Measurements from ENCODE around the gene MYO16. TPM values are rescaled to one million over a fixed set of nuclear protein-coding genes. Genes with fewer than 3 reads are reported as not detected.
"Not testable (repeated sequence)": the region's sequence is repeated elsewhere in the genome, so short reads cannot be mapped to it uniquely, and the experiment has no call there.

The MYO16 gene
- total RNA-seq, 1 donor from 2014 or later = 0.20 TPM

DNA sequence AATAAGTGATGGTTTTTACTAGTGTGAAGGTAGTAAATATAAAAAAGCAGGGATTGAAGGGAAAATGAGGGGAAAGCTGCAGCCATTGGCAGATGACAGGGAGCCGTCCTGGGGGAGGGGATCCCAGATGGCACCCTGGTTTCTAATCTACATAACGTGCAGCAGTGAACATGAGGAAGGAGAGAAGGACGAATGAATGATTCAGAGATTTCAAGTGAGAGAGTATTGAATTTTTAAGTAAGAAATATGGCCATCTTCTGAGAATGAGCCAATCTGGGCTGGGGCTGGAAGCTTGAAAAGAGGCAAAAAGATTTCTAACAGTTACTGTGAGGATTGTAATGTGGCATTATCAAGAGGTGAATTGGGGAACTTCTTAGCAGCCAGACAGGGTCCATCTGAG, 414.2 kb downstream of the MYO16 start:
- no peak for DNase-seq (ENCODE audit: low spot score)

DNA sequence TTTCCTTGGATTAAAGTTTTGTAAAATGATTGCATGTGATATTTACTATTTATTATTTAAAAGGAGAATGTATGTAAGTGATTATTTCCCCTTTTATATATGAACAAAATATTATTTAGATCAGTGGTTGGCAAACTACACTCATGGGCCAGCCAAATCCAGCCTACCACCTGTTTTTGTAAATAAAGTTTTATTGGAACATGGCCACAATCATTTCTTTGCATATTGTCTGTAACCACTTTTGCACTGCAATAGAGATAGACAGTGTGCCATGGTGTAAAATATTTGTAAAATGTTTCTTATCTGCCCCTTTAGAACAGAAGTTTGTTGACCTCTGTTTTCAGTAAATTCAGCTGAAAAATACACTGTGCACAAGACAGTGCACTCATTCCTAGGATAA, 426.4 kb downstream of the MYO16 start:
- DNase-seq (ENCODE audit: low spot score) = no peak

DNA sequence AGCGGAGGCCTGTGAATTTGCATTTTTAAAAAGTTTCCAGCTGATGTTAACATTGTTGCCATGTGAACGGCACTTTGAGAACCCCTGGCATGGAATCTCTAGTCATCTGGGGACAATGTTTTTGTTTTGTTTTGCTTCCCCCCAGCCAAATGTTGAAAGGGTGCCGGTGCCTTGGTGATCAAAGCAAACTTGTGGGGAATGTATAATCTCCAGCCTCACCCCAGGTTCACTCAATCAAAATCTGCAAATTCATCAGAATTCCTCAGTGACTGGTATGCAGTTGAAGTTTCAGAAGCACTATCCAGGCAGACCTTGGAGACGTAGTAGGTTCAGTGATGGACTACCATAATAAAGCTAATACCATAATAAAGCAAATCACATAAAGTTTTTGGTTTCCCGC, 428.7 kb downstream of the MYO16 start:
- DNase-seq (ENCODE audit: low spot score) = no peak

DNA sequence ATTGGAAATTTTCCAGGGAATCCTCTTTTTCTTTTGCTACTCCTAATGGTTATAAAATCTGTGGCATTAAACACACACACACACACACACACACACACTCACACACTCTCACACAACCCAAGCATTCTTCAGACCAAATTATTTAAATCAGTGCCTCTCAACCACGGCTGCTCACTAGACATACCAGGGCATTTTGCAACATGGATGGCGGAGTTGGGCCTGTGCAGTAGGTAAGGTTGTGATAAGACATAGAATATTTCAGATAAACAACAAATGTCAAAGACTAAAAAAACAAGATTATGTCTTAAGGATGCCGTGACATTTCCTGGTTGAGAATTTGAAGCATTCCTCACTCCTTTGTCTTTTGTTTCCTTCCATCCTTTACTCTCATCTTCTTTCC, 443.1 kb downstream of the MYO16 start:
- no peak for DNase-seq (ENCODE audit: low spot score)

DNA sequence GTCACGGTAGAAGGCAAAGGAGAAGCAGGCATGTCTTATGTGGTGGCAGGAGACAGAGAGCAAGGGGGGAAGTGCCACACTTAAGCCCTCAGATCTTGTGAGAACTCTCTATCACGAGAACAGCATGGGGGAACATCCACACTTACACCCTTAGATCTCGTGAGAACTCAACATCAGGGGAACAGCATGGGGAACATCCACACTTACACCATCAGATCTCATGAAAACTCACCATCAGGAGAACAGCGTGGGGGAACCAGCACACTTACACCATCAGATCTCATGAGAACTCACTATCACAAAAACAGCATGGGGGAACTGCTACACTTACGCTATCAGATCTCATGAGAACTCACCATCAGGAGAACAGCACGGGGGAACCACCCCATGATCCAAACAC, 445.0 kb downstream of the MYO16 start:
- no peak for DNase-seq (ENCODE audit: low spot score)

DNA sequence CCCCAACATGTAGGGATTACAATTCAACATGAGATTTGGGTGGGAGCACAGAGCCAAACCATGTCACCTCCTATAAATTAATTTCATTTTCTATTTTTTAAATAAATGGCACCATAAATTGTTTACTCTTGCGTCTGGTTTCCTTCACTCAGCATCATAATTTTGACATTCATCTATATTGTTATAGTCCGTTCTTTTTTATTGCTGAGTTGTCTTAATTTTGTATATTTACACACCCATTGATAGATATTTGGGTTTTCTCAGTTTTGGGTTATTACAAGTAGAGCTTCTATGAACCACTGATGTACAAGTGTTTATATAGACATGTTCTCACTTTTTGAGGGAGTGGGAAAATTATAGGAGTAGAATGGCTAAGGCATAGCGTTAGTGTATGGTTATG, 445.4 kb downstream of the MYO16 start:
- no peak for DNase-seq (ENCODE audit: low spot score)

DNA sequence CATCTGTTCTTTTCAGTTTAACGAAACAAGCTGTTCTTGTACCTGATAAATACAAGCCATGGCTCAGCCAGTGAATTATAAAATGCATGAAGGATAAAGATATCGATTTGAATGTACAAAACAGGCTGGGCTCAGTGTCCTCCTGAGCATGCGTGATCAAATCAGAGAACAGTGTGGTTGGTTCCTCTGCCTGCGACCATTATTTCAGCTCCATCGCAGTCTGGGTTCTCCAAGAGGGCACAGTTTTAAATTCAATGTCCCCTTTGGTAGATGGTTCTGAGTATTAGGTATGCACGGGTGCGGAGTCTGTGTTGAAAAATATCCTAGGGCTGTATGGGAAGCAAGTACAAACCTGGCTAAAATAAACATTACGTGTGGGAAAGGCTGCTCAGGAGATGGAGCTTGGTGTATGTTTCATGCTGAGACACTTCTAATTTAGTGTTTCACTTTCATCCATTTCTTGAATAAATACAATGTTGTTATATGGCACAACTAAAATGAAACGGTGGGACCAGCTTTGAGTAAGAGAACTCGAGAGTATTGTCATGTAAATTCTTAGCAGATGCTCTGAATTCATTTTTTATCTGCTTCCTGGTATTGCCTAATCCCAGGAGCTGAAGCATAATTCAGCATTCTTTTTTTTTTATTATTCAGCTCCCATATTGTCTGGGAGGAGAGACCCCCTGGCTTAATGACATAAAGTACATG, 458.7 kb downstream of the MYO16 start:
- DNase-seq (ENCODE audit: low spot score) = no peak

DNA sequence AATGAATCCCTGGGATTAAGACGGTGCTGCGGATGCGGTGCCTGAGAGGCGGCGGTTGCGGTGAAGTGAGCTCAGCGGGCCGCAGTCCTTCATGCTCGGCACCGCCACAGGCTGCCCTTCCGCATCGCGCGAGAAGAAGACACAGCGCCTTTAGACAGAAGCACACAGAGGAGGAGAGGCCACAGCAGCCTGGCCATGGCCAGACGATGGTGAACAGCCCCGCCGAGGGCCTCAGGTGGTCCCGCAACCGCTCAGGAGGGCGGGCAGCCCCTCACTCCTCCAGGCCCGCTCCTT, 459.2 kb downstream of the MYO16 start:
- DNase-seq (ENCODE audit: low spot score) = no peak

DNA sequence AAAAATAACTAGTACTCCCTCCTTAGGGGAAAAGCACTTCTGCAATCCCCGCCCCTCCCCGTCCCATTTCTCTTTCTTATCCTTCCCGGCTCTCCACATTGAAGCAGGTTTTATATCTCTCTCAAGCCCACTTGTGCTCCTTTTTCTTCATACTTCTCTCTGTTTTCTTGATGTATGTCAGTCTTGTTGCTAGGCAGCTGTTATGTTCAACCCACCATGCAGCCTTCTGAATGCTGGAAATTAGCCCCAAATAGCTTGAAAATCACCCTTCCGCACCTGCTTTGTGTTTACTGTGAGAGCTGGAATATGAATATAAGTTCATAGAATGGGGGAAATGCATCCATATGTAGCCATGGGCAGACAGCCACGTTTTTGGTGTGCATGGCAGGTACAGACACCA, 461.4 kb downstream of the MYO16 start:
- DNase-seq (ENCODE audit: low spot score) = no peak

DNA sequence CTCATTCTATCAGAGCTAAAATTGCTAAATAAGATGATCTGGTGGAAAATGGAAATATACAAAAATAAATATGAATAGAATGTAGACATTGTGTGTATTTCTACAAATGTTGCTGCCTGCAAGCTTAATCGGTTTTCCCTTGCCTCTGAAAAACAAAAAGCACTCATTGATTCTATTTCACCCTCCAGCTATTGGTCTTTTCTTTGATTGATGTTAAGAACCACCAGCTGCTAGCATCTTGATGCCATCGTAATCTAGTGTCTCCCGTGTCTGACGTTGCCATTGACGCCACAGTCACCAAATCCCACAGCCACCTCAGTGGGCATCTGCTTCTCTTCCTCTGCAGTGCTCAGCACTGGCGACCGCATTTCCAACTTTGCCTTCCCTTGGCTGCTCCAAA, 461.8 kb downstream of the MYO16 start:
- DNase-seq (ENCODE audit: low spot score) = no peak

DNA sequence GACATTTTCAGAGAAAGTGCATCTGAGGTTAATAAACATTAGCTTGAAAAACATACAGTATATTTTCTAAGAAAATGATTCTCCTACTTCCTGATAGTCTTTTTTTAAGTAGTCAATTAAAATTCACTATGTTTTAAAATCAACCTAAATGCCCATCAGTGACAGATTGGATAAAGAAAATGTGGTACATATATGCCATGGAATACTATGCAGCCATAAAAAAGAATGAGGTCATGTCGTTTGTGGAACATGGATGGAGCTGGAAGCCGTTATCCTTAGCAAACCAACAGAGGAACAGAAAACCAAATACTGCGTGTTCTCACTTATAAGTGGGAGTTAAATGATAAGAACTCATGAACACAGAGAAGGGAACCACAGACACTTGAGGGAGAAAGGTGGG, 462.8 kb downstream of the MYO16 start:
- not testable (repeated sequence) for DNase-seq (ENCODE audit: low spot score)

DNA sequence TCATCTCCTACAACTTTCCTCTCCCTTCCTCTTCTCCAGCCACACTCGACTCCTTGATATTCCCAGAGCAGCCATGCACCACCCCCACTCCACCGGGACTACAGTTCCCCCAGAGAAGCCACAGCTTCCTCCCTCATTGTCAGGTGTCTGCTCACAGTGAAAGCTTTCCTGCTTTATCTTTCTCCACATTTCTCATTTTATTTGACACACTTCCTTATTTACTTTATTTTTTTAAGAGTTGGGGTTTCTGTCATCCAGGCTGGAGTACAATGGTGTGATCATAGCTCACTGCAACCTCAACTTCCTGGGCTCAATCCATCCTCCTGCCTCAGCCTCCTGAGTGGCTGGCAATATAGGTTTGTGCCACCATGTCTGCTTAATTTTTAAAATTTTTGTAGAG, 464.6 kb downstream of the MYO16 start:
- DNase-seq (ENCODE audit: low spot score) = no peak

DNA sequence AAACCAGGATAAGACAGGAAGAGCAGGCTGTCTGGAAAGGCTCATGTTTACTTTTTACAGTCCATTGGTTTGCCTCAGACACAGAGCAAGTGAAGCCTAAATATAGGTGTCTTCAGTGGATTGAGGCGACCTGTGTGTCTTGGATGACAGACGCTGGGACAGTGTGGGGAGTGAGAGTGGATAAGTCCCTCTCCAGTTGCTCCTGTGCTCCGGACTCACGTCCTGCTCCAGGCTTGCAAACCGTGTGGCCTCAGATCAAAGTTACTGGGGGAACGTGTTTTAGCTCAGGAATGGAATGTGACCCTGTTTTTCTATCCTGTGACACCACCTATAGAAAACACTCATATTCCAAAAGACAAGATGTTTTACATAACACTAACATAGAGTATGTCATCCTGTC, 465.7 kb downstream of the MYO16 start:
- DNase-seq (ENCODE audit: low spot score) = no peak

DNA sequence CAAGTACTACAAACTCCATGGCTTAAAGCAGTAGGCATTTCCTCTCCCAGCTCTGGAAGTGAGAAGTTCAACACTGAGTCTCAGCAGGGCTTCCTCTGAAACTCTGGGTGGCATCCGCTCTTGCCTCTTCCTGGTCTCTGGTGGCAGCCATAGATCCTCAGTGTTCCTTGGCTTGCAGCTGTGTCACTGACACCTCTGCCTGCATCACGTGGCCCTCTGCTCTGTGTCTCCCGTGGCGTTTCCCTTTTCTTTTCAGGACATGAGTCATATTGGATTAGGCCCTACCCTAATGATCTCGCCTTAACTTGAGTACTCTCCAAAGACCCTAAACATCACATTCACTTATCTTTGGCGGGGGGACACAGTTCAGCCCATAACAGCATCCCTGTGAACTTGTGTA, 466.7 kb downstream of the MYO16 start:
- DNase-seq (ENCODE audit: low spot score) = no peak

DNA sequence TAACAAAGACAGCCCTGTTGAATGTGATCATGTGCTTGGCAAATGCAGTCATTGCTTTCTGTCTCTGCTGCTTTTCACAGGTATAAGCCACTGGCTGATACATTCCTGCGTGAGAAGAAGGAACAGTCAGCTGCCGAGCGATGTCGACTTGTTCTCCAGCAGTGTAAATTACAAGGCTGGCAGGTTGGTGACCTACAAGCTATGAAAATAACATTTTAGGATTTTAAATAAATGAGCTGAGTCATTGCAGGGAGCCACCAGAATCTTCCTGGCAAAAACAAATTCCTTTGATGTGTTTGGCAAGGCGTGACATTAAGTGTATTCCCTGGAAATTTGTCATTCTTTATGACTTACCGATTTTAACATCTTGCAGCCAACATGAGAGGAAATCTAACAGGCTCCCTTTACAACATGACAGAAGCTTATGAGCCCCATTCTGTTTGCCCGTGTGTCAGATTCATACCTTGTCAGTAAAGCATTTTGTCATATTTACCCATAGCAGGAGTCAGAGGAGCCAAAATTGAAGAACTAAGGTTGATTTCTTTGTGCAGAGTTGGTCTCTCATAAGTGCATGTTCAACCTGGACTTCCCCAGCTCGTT, 471.4 kb downstream of the MYO16 start:
- DNase-seq (ENCODE audit: low spot score) = no peak

DNA sequence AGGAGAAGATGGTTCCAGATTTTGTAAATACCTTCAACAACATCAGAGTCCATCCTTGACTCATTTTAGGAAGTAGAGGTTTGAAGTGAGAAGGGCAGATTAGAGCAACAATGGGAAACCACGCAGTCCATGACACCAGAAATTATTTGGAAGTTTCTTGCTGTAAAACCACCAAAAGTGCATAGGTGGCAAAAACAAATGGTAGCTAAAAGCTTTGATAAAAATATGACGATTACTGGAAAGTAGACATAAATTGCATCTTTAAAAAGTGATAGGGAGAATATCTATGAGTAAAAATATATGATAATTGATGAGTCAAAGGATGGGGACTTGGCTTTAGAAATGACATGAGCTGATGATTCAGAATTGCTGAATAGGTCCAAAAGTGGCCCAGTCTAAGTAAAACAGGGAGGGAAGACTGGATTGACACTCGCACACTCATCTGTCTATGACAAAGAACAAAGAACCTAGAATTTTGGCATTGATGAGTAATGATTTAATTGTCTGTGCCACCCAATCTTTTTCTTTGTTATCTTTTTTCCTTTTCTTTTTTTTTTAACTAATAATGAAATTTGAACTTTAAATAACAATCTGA, 472.2 kb downstream of the MYO16 start:
- no peak for DNase-seq (ENCODE audit: low spot score)

DNA sequence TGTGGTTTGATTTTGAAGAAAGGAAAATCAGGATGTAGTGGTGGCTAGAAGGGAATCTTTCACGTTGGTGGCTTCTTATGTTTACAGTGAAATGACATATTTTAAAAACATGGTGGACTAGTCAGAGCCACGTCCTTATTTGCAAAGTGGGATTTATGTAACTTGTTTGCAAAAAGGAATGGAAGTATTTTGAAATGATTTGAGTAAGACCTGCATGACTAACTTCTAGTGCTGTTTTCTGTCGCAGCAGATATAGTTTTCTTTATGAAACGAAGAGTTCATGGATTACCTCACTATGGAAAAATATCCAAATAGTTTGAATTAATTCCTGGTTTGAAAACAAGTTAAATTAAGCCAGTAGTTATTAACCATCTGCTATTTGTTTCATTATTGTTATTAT, 476.5 kb downstream of the MYO16 start:
- no peak for DNase-seq (ENCODE audit: low spot score)

DNA sequence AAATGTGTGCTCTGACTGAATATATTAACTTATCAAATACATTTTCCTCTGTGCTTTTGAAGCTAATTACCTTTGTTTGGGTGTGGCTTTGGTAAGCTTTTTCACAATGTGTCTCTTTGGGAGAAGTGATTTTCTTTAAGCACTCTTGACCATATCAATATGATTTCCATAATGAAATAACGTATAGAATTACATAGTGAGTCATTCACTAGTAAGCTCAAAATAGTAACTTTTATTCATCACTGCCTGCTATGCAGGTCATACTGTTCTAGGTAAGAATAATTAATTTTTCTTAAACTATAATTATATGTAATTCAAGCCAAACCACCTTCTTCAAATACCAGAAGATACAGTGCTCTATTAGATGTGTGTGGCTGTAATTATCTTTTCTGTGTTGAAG, 480.7 kb downstream of the MYO16 start:
- DNase-seq (ENCODE audit: low spot score) = no peak

DNA sequence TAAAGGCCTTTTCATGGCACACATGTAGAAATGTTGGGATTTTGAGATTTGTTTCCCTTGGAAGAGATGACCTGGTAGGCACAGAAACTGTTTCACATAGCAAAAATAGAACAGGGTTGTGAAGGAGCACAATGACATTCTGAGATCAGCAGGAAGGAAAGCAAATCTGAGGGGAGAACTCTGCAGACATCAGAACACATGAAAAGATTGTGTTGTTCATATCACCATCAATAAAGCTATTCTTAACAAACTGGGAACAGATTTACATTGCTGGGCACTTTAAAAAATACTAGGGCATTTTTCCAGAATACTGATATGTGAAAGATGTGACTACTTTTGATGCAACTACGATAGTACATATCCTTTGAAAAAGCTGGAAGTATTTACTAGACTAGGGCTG, 481.7 kb downstream of the MYO16 start:
- DNase-seq (ENCODE audit: low spot score) = no peak

DNA sequence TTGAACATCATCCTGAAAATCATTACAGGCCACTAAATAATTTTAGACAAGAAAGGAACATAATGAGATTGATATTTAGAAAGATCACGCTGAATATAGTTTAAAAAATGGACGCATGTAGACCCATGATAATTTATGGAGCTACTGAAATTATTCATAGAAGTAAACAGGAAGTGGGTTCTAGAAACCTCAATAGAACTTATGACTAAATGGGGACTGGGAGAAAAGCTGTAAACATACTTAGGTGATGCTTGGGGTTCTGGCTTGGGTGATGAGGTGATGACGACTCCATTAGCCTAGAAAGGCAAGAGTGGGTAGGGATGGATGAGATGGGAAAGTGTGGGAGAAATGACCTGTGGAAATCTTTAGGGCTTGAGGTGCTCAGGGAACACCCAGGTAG, 484.0 kb downstream of the MYO16 start:
- DNase-seq (ENCODE audit: low spot score) = no peak

DNA sequence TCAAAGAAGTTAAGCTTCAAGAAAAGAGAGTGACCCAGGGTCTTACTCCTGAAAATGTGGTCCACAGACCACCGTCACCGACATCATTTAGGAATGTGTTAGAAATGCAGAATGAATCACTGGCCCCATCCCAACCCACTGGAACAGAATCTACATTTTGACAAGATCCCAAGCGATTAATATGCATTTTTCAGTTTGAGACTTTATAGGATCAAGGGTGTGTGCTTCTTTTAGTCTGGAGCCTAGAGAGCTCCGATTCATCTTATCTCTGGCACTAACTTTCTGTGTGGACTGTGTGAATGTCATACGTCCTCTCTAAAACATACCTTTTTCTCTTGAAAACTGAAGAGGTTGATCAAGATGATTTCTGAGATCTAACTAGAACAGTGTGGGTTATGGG, 484.8 kb downstream of the MYO16 start:
- DNase-seq (ENCODE audit: low spot score) = no peak

DNA sequence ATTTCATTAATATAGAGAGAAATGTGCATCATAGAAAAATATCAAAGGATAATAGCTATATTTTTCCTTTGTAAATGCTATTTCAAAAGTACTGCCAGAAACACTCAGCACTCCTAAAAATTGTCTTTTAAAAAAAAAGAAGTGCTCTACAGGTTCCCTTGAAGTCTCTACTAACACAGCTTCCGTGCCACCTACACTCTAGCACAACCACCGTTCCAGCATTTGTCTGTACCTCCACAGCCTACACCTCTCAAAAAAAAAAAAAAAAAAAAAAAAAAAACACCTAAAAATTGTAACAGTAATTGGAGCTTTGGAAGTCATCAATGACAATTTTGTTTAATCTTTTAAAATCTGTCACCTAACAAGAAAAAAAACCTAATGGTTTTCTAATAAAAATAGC, 485.6 kb downstream of the MYO16 start:
- no peak for DNase-seq (ENCODE audit: low spot score)

DNA sequence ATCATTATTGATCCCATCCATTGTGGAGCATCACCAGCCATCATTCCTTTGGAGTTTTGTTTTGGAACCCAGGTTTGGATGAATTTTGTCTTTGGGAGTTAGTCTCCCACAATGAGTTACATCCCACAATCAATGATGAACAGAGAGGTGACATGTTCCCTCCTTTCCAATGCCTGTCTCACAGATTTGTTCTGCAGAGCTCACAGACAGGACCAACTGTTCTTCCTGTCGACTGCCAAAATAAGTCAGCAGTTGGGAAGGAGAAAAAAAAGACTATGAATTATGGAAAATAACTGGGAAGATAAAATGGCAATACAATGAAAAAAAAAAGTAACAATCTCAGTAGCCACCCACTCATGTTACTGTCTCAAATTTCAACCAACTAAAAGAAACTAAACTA, 489.1 kb downstream of the MYO16 start:
- DNase-seq (ENCODE audit: low spot score) = no peak

DNA sequence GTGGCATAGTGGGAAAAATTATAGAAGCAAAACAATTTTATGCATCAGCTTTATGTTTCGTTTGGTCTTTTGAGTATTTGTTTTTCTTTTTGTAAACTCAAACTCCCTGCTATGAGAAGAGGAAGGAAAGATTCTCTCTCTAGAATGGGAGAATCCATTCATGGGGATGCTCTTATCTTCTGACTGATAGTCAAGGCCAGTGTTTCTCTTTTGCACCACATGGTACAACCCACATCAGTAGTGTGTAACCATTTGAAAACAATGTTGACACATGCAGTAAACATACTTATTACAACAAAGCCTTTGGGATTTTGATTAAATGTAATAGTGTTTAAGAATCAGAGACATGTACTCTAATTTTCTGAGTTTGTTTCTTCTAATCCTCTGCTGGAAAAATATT, 490.5 kb downstream of the MYO16 start:
- DNase-seq (ENCODE audit: low spot score) = no peak
